Medulla oblongata (tissue), 1 donor: ENCODE results near the gene ATP5F1D.
"Not testable (repeated sequence)": the region's sequence is repeated elsewhere in the genome, so short reads cannot be mapped to it uniquely, and the experiment has no call there.

Experiments used
- DNase-seq: peaks from one replicate; pipeline ENCODE4 v3.0.0-alpha.2; 2015; ENCODE audit errors: extremely low spot score

Gene ATP5F1D

DNA sequence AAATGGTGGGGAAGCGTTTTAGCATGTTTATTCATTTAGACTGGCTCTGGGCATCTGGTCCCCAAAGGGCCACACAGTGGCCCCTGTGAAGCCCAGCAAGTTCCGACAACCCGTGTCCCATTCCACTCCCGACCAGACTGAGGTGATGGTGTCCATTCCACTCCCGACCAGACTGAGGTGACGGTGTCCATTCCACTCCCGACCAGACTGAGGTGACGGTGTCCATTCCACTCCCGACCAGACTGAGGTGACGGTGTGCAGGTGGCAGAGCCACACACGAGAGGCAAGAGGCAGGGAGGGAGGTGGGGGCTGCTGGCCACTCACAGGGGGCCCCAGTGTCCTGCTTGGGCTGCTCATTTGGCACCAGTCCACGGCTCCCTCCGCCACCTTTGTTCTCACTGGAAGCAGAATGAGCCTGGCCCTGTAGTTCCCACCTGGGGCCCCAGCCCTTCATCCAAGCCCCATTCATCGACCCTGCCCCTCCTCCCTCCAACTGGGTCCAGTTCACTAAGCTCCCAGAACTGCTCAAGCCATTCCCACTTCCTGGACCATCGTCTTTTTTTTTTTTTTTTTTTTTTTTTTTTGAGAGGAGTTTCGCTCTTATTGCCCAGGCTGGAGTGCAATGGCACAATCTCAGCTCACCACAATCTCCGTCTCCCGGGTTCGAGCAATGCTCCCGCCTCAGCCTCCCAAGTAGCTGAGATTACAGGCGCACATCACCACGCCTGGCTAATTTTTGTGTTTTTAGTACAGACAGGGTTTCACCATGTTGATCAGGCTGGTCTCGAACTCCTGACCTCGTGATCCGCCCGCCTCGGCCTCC, 4.9 kb downstream of the ATP5F1D start:
- not testable (repeated sequence) for DNase-seq

GRCh38 chr19:1247748-1248138, 6.2 kb downstream of the ATP5F1D start:
- no peak for DNase-seq

- DNase-seq, result peak; percentile 79
These were observed 6.7 kb downstream of the ATP5F1D start, which contains the start of gene MIDN for GRCh38 chr19:1248139-1248785. TSS of gene MIDN (plus strand) at chr19:1248583. CDS start at chr19:1250297, 1,714 bp downstream.

GRCh38 chr19:1248786-1249297, 7.3 kb downstream of the ATP5F1D start:
- DNase-seq, result peak; percentile 82

DNA sequence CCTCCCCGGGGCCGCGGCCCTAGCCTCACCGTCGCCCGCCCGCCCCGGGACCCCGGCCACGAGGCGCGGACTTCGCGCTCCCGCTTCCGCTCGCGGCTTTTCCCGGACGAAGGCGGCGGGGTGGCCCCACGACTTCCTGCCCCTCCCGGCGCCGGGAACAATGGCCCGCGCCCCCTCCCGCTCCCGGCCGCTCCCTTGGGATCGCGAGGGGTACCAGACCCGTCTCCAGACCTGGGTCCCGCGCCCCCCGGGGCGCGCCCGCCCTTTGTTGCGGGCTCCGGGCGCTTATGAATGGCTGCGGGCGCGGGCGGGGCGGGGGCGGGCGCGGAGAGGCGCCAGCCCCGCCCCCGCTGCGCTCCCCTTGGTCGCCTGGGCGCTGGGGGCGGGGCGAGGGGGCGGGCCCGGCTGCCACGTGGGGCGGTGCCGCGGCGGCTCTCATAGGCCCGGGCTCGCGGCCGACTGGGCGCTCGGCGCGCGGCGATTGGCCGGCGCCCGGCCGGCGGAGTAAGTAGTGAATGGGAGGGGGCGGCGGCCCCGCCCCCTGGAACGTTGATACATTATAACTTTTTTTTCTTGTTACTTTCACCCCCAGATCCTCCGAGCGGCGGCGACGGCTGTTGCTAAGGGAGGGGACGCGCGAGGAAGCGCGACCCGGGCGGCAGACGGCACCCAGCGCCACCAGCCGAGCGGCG, 7.9 kb downstream of the ATP5F1D start:
- peak; percentile 96 for DNase-seq

GRCh38 chr19:1249990-1250436, 8.5 kb downstream of the ATP5F1D start:
- no peak for DNase-seq

GRCh38 chr19:1250437-1251260, 9.1 kb downstream of the ATP5F1D start:
- peak; percentile 71 for DNase-seq

GRCh38 chr19:1251330-1252220, 10.0 kb downstream of the ATP5F1D start:
- peak; percentile 79 for DNase-seq

- peak; percentile 90 for DNase-seq
These were observed 10.8 kb downstream of the ATP5F1D start for GRCh38 chr19:1252221-1252820.

- DNase-seq, result peak; percentile 95
These were observed 11.4 kb downstream of the ATP5F1D start for GRCh38 chr19:1252821-1253513.

DNA sequence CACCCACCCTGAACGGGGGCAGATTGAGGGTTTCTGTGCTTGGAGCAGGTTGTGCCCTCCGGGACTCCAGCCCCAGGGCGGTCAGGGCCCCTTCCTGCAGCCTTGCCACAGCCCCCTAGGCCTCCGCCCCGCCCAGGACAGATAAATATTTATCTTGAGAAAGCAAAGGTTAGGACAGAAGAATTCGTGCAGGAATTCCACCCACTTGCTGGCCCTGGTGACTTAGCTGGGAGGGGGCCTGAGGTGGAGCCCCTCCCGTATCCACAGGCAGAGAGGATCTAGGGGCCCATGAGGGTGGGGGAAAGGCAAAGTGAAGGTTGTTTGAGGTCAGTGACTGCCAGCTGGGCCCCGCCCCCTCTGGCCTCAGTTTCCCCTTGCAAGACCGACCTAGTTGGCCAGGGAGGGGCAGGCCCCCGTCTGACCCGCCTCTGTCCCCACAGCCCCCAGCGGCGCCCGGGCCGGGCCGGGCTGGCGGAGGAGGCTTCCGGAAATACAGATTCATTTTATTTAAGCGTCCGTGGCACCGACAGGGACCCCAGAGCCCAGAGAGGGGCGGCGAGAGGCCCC, 12.0 kb downstream of the ATP5F1D start:
- DNase-seq, result no peak

DNA sequence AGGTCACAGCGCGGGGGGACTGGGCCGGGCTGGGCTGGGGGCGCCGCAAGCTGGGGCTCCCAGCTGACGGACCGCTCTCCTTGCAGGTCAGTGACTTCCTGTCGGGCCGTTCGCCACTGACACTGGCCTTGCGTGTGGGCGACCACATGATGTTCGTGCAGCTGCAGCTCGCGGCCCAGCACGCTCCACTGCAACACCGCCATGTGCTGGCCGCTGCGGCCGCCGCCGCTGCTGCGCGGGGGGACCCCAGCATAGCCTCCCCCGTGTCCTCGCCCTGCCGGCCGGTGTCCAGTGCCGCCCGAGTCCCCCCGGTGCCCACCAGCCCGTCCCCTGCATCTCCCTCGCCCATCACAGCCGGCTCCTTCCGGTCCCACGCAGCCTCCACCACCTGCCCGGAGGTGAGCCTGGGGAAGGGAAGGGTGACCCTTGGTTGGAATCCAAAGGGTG, 12.6 kb downstream of the ATP5F1D start:
- DNase-seq, result no peak

GRCh38 chr19:1254530-1255185, 13.1 kb downstream of the ATP5F1D start:
- no peak for DNase-seq

DNA sequence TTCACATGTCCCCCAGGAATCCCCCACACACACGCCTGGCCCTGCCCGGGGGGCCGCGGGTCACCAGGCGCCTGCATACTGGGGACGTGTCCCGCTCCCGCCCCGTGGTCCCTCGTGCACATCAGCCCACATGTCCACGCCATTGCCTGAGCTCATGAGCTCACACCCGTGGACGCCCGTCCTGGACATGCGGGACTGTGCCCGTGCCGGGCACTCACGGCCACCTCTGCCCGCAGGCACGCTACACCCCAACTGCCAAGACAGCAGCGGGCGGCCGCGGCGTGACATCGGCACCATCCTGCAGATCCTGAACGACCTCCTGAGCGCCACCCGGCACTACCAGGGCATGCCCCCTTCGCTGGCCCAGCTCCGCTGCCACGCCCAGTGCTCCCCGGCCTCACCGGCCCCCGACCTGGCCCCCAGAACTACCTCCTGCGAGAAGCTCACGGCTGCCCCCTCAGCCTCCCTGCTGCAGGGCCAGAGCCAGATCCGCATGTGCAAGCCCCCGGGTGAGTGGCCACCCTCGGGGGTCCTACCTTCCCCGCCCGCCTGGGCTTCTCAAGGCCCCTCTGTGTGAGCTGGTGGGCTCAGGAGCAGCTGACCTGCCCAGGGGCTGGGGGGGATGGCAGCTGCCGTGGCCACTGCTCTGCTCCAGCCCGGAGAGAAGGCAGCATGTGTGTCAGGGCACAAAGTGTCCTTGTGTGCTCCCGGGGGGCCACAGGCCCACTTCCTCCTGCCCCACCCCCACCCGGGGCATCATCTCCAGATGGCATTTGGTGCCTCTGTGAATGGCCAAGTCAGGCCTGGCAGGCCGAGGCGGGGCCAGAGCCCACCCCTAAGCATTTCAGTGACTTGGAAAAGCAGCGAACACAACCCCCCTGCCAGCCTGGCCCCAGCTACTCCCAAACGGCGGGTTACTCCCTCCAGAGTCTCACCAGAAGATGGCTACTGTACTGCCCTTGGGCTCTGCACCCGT, 13.9 kb downstream of the ATP5F1D start:
- DNase-seq, result peak; percentile 78

DNA sequence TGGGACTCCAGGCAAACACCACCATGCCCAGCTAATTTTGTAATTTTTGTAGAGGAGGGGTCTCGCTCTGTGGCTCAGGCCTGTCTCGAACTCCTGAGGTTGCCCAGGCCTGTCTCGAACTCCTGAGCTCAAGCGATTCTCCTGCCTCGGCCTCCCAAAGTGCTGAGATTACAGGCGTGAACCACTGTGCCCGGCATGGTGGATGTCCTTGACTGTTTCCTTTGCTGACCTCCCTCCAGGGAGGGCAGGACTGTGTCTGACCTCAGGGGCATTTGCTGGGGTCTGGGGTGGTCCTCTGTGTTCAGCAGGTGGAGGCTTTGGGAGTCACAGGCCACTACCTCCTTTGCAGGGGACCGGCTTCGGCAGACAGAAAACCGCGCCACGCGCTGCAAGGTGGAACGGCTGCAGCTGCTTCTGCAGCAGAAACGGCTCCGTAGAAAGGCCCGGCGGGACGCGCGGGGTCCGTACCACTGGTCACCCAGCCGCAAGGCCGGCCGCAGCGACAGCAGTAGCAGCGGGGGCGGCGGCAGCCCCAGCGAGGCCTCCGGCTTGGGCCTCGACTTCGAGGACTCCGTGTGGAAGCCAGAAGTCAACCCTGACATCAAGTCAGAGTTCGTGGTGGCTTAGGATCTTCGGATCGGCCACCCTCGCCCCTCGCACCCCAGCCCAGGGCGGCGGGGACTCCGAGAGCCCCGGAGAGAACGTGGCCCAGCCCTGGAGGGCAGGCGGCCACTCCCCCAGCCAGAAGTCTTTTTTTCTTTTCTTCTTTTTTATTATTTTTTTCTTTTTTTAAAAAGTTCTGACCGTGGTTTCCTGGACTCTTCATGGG, 15.3 kb downstream of the ATP5F1D start:
- DNase-seq, result no peak

GRCh38 chr19:1257475-1258162, 16.1 kb downstream of the ATP5F1D start:
- DNase-seq, result no peak
